T-helper 1 cell (primary cell): ENCODE data around the gene PHF12.
"Not testable (repeated sequence)": the region's sequence is repeated elsewhere in the genome, so short reads cannot be mapped to it uniquely, and the experiment has no call there.

Source experiments
- DNase-seq, 5 donors: peaks; one replicate each; pipeline ENCODE4 v3.0.0-alpha.2; 2012 to 2020

PHF12 gene

GRCh38 chr17:28929787-28930186 lies 21.5 kb downstream of the PHF12 start:
- no peak for DNase-seq

- peak in 1 of 5 donors; percentile 52 for DNase-seq
Observed at GRCh38 chr17:28928061-28928460, 23.3 kb downstream of the PHF12 start.

- DNase-seq: no peak
Observed at GRCh38 chr17:28926786-28927185, 24.5 kb downstream of the PHF12 start.

GRCh38 chr17:28926366-28926765 lies 25.0 kb downstream of the PHF12 start:
- DNase-seq: no peak

GRCh38 chr17:28925912-28926365 lies 25.4 kb downstream of the PHF12 start:
- peak in 4 of 5 donors; percentile 33 to 90 (median 50) for DNase-seq

- no peak for DNase-seq
Observed at GRCh38 chr17:28920201-28920600, 31.1 kb downstream of the PHF12 start.

- no peak for DNase-seq
Observed at GRCh38 chr17:28918295-28918694, 33.0 kb downstream of the PHF12 start.

GRCh38 chr17:28917465-28917864 lies 33.9 kb downstream of the PHF12 start:
- no peak for DNase-seq

GRCh38 chr17:28917029-28917428 lies 34.3 kb downstream of the PHF12 start:
- no peak for DNase-seq

GRCh38 chr17:28916302-28916934 lies 34.9 kb downstream of the PHF12 start:
- peak in 1 of 5 donors; percentile 36 for DNase-seq

- no peak for DNase-seq
Observed at GRCh38 chr17:28912938-28913333, 38.4 kb downstream of the PHF12 start.

- DNase-seq: no peak
Observed at GRCh38 chr17:28912281-28912937, 38.9 kb downstream of the PHF12 start.

- DNase-seq: no peak
Observed at GRCh38 chr17:28911411-28912045, 39.8 kb downstream of the PHF12 start.

GRCh38 chr17:28910534-28910933 lies 40.8 kb downstream of the PHF12 start:
- no peak for DNase-seq

- DNase-seq: no peak
Observed at GRCh38 chr17:28908640-28909167, 42.6 kb downstream of the PHF12 start.

GRCh38 chr17:28907709-28908475 lies 43.4 kb downstream of the PHF12 start:
- no peak for DNase-seq

- DNase-seq: no peak
Observed at GRCh38 chr17:28906706-28907438, 44.4 kb downstream of the PHF12 start.

GRCh38 chr17:28906276-28906675 lies 45.0 kb downstream of the PHF12 start:
- DNase-seq: no peak

GRCh38 chr17:28904800-28905199 lies 46.5 kb downstream of the PHF12 start:
- DNase-seq: no peak

GRCh38 chr17:28903546-28903841 lies 47.8 kb downstream of the PHF12 start:
- not testable (repeated sequence) for DNase-seq

- DNase-seq: peak; percentile 89 to 99 (median 92)
Observed at GRCh38 chr17:28902819-28903545, 48.3 kb downstream of the PHF12 start, which contains the start of gene DHRS13. Gene DHRS13 (minus strand): TSS chr17:28903079. CDS start chr17:28902944, 135 bp downstream.
